HEK293T (cell line): ENCODE measurements around the gene ATF7IP.
"Not testable (repeated sequence)": the region's sequence is repeated elsewhere in the genome, so short reads cannot be mapped to it uniquely, and the experiment has no call there.

Source experiments
- CTCF ChIA-PET: fragments of 350-600 bp; formaldehyde crosslinking; extraction: SDS; loops from one replicate; lab custom pipeline; 2021; ENCODE audit warnings: antibody characterized with exemption, inconsistent platforms; lab: Yijun Ruan, JAX
- POLR2A ChIA-PET: fragments of 350-600 bp; formaldehyde crosslinking; extraction: SDS; loops from one replicate; lab custom pipeline; 2020; ENCODE audit warnings: antibody characterized with exemption, inconsistent platforms; lab: Yijun Ruan, JAX
- DNase-seq: peaks from one replicate; pipeline ENCODE4 v3.0.0; 2012; ENCODE audit warnings: mixed read lengths; ENCODE audit errors: extremely low spot score
- ARNT ChIP-seq: fragments of 450-650 bp; IDR thresholded peaks from 2 replicates; pipeline ENCODE4 v1.6.1; 2017; ENCODE audit warnings: mild to moderate bottlenecking
- BHLHE40 ChIP-seq: fragments of 450-650 bp; IDR thresholded peaks from 2 replicates; pipeline ENCODE4 v1.6.1; 2016; ENCODE audit warnings: mild to moderate bottlenecking, moderate library complexity, borderline replicate concordance
- CTBP1 ChIP-seq: fragments of 450-650 bp; IDR thresholded peaks from 2 replicates; pipeline ENCODE4 v1.6.1; 2016; ENCODE audit warnings: borderline replicate concordance
- ELF4 ChIP-seq: fragments of 450-650 bp; IDR thresholded peaks from 2 replicates; pipeline ENCODE4 v1.6.1; 2017; ENCODE audit warnings: antibody characterized with exemption
- FOXA1 ChIP-seq: fragments of 450-650 bp; IDR thresholded peaks from 2 replicates; pipeline ENCODE4 v1.6.1; 2016; ENCODE audit warnings: mild to moderate bottlenecking
- FOXK2 ChIP-seq: fragments of 450-650 bp; IDR thresholded peaks from 2 replicates; pipeline ENCODE4 v1.6.1; 2016; ENCODE audit warnings: mild to moderate bottlenecking
- FOXM1 ChIP-seq: fragments of 450-650 bp; IDR thresholded peaks from 2 replicates; pipeline ENCODE4 v1.6.1; 2017; ENCODE audit warnings: mild to moderate bottlenecking, borderline replicate concordance
- HDGF ChIP-seq: fragments of 450-650 bp; IDR thresholded peaks from 2 replicates; pipeline ENCODE4 v1.6.1; 2017; ENCODE audit warnings: antibody characterized with exemption, borderline replicate concordance
- L3MBTL2 ChIP-seq: fragments of 450-650 bp; conservative IDR thresholded peaks from 2 replicates; pipeline ENCODE4 v1.6.1; 2016; ENCODE audit warnings: mild to moderate bottlenecking
- LEF1 ChIP-seq: fragments of 450-650 bp; IDR thresholded peaks from 2 replicates; pipeline ENCODE4 v1.6.1; 2017; ENCODE audit warnings: mild to moderate bottlenecking, borderline replicate concordance
- NFRKB ChIP-seq: fragments of 450-650 bp; IDR thresholded peaks from 2 replicates; pipeline ENCODE4 v1.6.1; 2016; ENCODE audit warnings: mild to moderate bottlenecking, moderate library complexity
- SP1 ChIP-seq: fragments of 450-650 bp; IDR thresholded peaks from 2 replicates; pipeline ENCODE4 v1.6.1; 2017
- SUZ12 ChIP-seq: fragments of 450-650 bp; IDR thresholded peaks from 2 replicates; pipeline ENCODE4 v1.6.1; 2016; ENCODE audit warnings: mild to moderate bottlenecking
- TARDBP ChIP-seq: fragments of 450-650 bp; IDR thresholded peaks from 2 replicates; pipeline ENCODE4 v1.6.1; 2016
- ZNF384 ChIP-seq: fragments of 450-650 bp; IDR thresholded peaks from 2 replicates; pipeline ENCODE4 v1.6.1; 2016
- TF ChIP-seq, protein P1 (sequence below): fragments of 450-650 bp; IDR thresholded peaks from 2 replicates; pipeline ENCODE4 v1.6.1; 2016

ATF7IP gene

DNA sequence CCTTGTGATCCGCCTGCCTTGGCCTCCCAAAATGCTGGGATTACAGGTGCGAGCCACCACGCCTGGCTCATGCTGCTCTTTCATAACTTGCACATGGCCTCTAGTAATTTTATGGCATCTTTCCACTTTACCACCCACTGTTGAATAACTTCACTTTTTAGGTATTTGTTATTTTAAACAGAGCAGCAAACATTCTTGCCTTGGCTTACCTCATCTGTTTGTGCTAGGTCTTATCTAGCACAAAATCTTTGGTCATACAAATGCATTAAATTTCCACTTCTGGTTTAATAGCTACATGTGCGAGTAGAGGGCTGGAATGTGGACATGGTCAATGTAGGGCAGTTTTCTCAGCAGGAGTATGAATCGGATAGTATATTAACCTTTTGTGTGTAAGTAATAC, 38.8 kb upstream of the ATF7IP start:
- ChIA-PET POLR2A (no interaction called here), CTCF (interaction anchor here (0.7 kb wide), 1 partner anchor 202 kb away, joined by 3 read pairs; no protein-coding TSS in a partner anchor)
- TF ChIP-seq SP1, result no peak
- TF ChIP-seq HDGF, result no peak
- no peak for DNase-seq

DNA sequence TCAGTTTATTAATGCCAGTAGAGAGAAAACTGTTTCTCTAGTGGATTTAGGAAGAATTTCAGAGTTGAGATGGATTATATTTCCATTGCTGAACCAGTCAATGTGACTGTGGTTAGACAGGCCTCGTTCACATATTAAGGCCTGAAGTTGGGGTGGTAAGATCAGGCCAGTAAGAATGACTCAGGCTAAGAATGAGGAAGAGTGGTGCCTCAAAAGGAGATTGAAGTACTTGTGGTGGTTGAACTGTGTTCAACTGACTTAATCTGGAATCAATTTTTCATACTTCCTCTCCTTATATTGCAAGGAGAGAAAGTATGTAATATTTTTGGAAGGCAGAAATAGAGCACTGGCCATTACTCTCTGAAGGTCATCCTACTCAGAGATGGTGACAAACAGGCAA, 37.8 kb upstream of the ATF7IP start:
- ChIA-PET POLR2A (no interaction called here), CTCF (no interaction called here)
- no peak for DNase-seq
- TF ChIP-seq FOXA1 (no peak), FOXK2 (no peak), ELF4 (no peak), NFRKB (no peak), ZNF384 (no peak), SP1 (no peak), TARDBP (no peak)

DNA sequence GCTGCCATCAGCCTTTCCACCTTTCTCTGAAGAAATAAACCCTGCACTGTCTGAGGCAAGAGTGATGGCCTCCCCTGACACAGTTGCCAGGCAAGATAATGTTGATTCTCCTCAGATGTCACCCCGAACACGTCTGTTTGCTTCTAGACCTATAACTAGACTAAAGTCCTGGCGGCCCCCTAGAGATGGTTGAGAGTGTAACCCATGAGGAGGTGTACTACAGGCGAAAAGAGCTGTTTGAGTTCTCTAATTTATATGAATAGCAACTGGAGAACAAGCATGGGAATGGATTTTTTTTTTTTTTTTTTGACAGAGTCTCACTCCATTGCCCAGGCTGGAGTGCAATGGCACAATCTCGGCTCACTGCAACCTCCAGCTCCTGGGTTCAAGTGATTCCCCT, 33.0 kb upstream of the ATF7IP start:
- no peak for TF ChIP-seq NFRKB
- TF ChIP-seq BHLHE40, result no peak
- no peak for TF ChIP-seq HDGF
- no peak for TF ChIP-seq SUZ12
- no peak for TF ChIP-seq ZNF384
- TF ChIP-seq FOXM1, result no peak
- no peak for TF ChIP-seq SP1
- CTCF ChIA-PET, result no interaction called here
- DNase-seq, result no peak
- POLR2A ChIA-PET, result no interaction called here

DNA sequence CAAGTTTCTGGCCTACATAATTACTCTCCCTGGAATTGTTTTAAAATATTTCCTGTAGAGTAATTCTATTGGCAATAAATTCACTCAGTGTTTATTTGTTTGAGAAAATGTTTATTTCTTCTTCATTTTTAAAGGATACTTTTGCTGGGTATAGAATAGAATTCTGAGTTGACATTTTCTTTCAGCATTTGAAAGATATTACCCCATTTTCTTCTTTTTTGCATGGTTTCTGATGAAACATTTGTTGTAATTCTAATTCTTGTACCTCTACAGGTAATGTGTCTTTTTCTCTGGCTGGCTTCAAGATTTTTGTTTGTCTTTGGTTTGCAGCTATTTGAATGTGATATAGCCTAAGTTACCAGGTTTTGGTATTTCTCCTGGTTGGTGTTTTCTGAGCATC, 25.1 kb upstream of the ATF7IP start:
- ChIA-PET POLR2A (no interaction called here), CTCF (no interaction called here)
- no peak for TF ChIP-seq LEF1
- no peak for DNase-seq

DNA sequence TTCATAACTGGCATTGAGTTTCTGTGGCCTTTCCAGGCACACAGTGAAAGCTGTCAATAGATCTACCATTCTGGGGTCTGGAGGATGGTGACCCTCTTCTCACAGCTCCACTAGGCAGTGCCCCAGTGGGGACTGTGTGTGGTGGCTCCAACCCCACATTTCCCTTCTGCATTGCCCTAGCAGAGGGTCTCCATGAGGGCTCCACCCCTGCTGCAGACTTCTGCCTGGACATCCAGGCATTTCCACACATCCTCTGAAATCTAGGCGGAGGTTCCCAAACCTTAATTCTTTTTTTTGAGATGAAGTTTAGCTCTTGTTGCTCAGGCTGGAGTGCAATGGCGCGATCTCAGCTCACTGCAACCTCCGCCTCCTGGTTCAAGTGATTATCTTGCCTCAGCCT, 14.0 kb upstream of the ATF7IP start:
- DNase-seq, POLR2A ChIA-PET, CTCF ChIA-PET: not testable (repeated sequence)

DNA sequence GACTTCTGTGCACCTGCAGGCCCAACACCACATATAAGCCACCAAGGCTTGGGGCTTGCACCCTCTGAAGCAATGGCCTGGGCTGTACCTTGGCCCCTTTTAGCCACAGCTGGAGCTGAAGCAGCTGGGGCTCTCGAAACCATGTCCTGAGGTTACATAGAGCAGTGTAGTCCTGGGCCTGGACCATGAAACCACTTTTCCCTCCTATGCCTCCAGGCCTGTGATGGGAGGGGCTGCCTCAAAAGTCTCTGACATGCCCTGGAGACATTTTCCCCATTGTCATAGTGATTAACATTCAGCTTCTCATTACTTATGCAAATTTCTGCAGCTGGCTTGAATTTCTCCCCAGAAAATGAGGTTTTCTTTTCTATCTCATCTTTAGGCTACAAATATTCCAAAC, 13.4 kb upstream of the ATF7IP start:
- CTCF ChIA-PET, DNase-seq, POLR2A ChIA-PET: not testable (repeated sequence)

DNA sequence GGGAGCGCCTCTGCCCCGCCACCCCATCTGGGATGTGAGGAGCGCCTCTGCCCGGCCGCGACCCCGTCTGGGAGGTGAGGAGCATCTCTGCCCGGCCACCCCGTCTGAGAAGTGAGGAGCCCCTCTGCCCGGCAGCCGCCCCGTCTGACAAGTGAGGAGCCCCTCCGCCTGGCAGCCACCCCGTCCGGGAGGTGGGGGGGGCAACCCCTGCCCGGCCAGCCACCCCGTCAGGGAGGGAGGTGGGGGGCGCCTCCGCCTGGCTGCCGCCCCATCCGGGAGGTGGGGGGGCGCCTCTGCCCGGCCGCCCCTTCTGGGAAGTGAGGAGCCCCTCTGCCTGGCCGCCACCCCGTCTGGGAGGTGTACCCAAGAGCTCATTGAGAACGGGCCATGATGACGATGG, 10.8 kb upstream of the ATF7IP start:
- CTCF ChIA-PET, DNase-seq, POLR2A ChIA-PET: not testable (repeated sequence)

DNA sequence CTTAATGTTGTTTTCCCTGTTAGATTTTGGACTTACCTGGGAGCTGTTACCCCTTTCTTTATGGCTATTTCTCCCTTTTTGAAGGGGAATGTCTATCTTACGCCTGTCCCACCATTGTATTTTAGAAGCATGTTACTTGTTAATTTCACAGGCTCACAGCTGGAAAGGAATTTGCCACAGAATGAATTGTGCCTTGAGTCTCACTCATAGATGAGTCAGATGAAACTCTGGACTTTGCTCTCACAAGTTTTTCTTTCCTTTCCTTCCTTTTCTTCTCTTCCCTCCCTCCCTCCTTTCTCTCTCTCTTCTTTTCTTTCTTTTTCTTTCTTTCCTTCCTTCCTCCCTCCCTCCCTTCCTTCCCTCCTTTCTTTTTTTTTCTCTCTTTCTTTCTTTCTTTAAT, 9.3 kb upstream of the ATF7IP start:
- TF ChIP-seq FOXM1, result no peak
- no peak for TF ChIP-seq CTBP1
- TF ChIP-seq FOXA1, result no peak
- no peak for TF ChIP-seq SUZ12
- no peak for TF ChIP-seq NFRKB
- TF ChIP-seq HDGF, result no peak
- TF ChIP-seq ARNT, result no peak
- TF ChIP-seq SP1, result no peak
- TF ChIP-seq, protein P1, sequence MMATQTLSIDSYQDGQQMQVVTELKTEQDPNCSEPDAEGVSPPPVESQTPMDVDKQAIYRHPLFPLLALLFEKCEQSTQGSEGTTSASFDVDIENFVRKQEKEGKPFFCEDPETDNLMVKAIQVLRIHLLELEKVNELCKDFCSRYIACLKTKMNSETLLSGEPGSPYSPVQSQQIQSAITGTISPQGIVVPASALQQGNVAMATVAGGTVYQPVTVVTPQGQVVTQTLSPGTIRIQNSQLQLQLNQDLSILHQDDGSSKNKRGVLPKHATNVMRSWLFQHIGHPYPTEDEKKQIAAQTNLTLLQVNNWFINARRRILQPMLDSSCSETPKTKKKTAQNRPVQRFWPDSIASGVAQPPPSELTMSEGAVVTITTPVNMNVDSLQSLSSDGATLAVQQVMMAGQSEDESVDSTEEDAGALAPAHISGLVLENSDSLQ, result no peak
- TF ChIP-seq ZNF384, result no peak
- no peak for TF ChIP-seq ELF4
- no peak for TF ChIP-seq TARDBP
- TF ChIP-seq BHLHE40, result no peak
- no peak for TF ChIP-seq FOXK2
- no peak for TF ChIP-seq L3MBTL2
- TF ChIP-seq LEF1, result no peak
- DNase-seq, result no peak
- ChIA-PET CTCF (interaction anchor here (0.5 kb wide), 1 partner anchor 118 kb away, joined by 3 read pairs; no protein-coding TSS in a partner anchor), POLR2A (interaction anchor here (1.2 kb wide), 1 partner anchor 9 kb away, joined by 4 read pairs; the partner anchor contains the start of gene ATF7IP)

DNA sequence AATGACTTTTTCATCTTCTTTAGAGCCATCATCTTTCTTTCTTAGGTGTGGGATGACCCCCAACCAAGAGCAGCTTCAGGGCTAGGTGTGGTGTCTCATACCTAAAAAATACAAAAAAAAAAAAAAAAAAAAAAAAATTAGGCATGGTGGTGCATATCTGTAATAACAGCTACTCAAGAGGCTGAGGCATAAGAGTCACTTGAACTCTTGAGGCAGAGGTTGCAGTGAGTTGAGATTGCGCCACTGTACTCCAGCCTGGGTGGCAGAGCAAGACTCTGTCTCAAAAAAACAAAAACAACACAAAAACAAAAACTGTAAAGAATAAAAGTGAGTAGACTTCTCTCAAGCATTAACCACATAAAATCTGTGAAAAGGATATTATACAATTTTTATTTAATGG, 8.0 kb upstream of the ATF7IP start:
- ChIA-PET POLR2A (no interaction called here), CTCF (no interaction called here)
- no peak for DNase-seq

More for the DNA sequence above, 8.0 kb upstream of the ATF7IP start:
- TF ChIP-seq ARNT (no peak), HDGF (no peak), L3MBTL2 (no peak), FOXK2 (no peak), BHLHE40 (no peak), TARDBP (no peak), NFRKB (no peak), FOXM1 (no peak), FOXA1 (no peak), CTBP1 (no peak)
